ENCODE results near the gene CDKN1B. TPM values are rescaled to one million over a fixed set of nuclear protein-coding genes. Genes with fewer than 3 reads are reported as not detected.

The CDKN1B gene
- total and polyA plus RNA-seq, 2 experiments from 2014 or later = 9.3 to 27.9 TPM

DNA sequence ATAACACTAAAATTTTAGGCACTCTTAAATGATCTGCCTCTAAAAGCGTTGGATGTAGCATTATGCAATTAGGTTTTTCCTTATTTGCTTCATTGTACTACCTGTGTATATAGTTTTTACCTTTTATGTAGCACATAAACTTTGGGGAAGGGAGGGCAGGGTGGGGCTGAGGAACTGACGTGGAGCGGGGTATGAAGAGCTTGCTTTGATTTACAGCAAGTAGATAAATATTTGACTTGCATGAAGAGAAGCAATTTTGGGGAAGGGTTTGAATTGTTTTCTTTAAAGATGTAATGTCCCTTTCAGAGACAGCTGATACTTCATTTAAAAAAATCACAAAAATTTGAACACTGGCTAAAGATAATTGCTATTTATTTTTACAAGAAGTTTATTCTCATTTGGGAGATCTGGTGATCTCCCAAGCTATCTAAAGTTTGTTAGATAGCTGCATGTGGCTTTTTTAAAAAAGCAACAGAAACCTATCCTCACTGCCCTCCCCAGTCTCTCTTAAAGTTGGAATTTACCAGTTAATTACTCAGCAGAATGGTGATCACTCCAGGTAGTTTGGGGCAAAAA is 4.1 kb downstream of the CDKN1B start:
- H3K27me3 ChIP-seq (ENCODE audit: insufficient read depth) = peaks cover 50% of the 10 kb centered on the region
- TF ChIP-seq ZNF331 (CRISPR knock-in tag; IDR thresholded peaks at IDR 0.05; ENCODE audit: low read depth) (no peak), POLR2AphosphoS5 (IDR thresholded peaks at IDR 0.05; ENCODE audit: low read depth) (no peak), EZH2 (IDR thresholded peaks at IDR 0.05; ENCODE audit: low read depth, unreplicated experiment) (no peak), ZNF114 (CRISPR knock-in tag; IDR thresholded peaks at IDR 0.05) (no peak), NANOG (IDR thresholded peaks at IDR 0.05; ENCODE audit: borderline replicate concordance) (no peak), EZH2phosphoT487 (IDR thresholded peaks at IDR 0.05; ENCODE audit: unreplicated experiment) (no peak), JUNB (IDR thresholded peaks at IDR 0.05; ENCODE audit: unreplicated experiment) (no peak), STAT1 (IDR thresholded peaks at IDR 0.05; ENCODE audit: unreplicated experiment) (no peak), CREB1 (CRISPR knock-in tag; IDR thresholded peaks at IDR 0.05; ENCODE audit: low read depth) (no peak)
- TF ChIP-seq, protein P1, sequence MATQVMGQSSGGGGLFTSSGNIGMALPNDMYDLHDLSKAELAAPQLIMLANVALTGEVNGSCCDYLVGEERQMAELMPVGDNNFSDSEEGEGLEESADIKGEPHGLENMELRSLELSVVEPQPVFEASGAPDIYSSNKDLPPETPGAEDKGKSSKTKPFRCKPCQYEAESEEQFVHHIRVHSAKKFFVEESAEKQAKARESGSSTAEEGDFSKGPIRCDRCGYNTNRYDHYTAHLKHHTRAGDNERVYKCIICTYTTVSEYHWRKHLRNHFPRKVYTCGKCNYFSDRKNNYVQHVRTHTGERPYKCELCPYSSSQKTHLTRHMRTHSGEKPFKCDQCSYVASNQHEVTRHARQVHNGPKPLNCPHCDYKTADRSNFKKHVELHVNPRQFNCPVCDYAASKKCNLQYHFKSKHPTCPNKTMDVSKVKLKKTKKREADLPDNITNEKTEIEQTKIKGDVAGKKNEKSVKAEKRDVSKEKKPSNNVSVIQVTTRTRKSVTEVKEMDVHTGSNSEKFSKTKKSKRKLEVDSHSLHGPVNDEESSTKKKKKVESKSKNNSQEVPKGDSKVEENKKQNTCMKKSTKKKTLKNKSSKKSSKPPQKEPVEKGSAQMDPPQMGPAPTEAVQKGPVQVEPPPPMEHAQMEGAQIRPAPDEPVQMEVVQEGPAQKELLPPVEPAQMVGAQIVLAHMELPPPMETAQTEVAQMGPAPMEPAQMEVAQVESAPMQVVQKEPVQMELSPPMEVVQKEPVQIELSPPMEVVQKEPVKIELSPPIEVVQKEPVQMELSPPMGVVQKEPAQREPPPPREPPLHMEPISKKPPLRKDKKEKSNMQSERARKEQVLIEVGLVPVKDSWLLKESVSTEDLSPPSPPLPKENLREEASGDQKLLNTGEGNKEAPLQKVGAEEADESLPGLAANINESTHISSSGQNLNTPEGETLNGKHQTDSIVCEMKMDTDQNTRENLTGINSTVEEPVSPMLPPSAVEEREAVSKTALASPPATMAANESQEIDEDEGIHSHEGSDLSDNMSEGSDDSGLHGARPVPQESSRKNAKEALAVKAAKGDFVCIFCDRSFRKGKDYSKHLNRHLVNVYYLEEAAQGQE (IDR thresholded peaks at IDR 0.05; ENCODE audit: unreplicated experiment) = no peak
- TF ChIP-seq, protein P2, sequence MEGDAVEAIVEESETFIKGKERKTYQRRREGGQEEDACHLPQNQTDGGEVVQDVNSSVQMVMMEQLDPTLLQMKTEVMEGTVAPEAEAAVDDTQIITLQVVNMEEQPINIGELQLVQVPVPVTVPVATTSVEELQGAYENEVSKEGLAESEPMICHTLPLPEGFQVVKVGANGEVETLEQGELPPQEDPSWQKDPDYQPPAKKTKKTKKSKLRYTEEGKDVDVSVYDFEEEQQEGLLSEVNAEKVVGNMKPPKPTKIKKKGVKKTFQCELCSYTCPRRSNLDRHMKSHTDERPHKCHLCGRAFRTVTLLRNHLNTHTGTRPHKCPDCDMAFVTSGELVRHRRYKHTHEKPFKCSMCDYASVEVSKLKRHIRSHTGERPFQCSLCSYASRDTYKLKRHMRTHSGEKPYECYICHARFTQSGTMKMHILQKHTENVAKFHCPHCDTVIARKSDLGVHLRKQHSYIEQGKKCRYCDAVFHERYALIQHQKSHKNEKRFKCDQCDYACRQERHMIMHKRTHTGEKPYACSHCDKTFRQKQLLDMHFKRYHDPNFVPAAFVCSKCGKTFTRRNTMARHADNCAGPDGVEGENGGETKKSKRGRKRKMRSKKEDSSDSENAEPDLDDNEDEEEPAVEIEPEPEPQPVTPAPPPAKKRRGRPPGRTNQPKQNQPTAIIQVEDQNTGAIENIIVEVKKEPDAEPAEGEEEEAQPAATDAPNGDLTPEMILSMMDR (conservative IDR thresholded peaks at IDR 0.05; ENCODE audit: low read depth in 2 of 2) = no peak
- TF ChIP-seq, protein P3, sequence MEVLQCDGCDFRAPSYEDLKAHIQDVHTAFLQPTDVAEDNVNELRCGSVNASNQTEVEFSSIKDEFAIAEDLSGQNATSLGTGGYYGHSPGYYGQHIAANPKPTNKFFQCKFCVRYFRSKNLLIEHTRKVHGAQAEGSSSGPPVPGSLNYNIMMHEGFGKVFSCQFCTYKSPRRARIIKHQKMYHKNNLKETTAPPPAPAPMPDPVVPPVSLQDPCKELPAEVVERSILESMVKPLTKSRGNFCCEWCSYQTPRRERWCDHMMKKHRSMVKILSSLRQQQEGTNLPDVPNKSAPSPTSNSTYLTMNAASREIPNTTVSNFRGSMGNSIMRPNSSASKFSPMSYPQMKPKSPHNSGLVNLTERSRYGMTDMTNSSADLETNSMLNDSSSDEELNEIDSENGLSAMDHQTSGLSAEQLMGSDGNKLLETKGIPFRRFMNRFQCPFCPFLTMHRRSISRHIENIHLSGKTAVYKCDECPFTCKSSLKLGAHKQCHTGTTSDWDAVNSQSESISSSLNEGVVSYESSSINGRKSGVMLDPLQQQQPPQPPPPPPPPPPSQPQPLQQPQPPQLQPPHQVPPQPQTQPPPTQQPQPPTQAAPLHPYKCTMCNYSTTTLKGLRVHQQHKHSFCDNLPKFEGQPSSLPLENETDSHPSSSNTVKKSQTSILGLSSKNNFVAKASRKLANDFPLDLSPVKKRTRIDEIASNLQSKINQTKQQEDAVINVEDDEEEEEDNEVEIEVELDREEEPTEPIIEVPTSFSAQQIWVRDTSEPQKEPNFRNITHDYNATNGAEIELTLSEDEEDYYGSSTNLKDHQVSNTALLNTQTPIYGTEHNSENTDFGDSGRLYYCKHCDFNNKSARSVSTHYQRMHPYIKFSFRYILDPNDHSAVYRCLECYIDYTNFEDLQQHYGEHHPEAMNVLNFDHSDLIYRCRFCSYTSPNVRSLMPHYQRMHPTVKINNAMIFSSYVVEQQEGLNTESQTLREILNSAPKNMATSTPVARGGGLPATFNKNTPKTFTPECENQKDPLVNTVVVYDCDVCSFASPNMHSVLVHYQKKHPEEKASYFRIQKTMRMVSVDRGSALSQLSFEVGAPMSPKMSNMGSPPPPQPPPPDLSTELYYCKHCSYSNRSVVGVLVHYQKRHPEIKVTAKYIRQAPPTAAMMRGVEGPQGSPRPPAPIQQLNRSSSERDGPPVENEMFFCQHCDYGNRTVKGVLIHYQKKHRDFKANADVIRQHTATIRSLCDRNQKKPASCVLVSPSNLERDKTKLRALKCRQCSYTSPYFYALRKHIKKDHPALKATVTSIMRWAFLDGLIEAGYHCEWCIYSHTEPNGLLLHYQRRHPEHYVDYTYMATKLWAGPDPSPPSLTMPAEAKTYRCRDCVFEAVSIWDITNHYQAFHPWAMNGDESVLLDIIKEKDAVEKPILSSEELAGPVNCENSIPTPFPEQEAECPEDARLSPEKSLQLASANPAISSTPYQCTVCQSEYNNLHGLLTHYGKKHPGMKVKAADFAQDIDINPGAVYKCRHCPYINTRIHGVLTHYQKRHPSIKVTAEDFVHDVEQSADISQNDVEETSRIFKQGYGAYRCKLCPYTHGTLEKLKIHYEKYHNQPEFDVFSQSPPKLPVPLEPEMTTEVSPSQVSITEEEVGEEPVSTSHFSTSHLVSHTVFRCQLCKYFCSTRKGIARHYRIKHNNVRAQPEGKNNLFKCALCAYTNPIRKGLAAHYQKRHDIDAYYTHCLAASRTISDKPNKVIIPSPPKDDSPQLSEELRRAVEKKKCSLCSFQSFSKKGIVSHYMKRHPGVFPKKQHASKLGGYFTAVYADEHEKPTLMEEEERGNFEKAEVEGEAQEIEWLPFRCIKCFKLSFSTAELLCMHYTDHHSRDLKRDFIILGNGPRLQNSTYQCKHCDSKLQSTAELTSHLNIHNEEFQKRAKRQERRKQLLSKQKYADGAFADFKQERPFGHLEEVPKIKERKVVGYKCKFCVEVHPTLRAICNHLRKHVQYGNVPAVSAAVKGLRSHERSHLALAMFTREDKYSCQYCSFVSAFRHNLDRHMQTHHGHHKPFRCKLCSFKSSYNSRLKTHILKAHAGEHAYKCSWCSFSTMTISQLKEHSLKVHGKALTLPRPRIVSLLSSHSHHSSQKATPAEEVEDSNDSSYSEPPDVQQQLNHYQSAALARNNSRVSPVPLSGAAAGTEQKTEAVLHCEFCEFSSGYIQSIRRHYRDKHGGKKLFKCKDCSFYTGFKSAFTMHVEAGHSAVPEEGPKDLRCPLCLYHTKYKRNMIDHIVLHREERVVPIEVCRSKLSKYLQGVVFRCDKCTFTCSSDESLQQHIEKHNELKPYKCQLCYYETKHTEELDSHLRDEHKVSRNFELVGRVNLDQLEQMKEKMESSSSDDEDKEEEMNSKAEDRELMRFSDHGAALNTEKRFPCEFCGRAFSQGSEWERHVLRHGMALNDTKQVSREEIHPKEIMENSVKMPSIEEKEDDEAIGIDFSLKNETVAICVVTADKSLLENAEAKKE (CRISPR knock-in tag; IDR thresholded peaks at IDR 0.05) = no peak
- TF ChIP-seq, protein P4, sequence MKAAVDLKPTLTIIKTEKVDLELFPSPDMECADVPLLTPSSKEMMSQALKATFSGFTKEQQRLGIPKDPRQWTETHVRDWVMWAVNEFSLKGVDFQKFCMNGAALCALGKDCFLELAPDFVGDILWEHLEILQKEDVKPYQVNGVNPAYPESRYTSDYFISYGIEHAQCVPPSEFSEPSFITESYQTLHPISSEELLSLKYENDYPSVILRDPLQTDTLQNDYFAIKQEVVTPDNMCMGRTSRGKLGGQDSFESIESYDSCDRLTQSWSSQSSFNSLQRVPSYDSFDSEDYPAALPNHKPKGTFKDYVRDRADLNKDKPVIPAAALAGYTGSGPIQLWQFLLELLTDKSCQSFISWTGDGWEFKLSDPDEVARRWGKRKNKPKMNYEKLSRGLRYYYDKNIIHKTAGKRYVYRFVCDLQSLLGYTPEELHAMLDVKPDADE (IDR thresholded peaks at IDR 0.05) = no peak
- H3K27ac Mint-ChIP-seq = no peak overlapping the region
- no peaks in the 10 kb centered on the region for H3K9me3 Mint-ChIP-seq
- no peak for DNase-seq (ENCODE audit: low spot score)
- H3K4me3 Mint-ChIP-seq = no peak overlapping the region
- ATAC-seq = no peak
- peaks cover 35% of the 10 kb centered on the region for H3K4me1 ChIP-seq (ENCODE audit: insufficient read depth)
- H3K9me2 ChIP-seq (ENCODE audit: insufficient read depth) = no peaks in the 10 kb centered on the region
- H3K79me2 ChIP-seq (replicated peaks; ENCODE audit: insufficient read depth) = peaks cover 34% of the 10 kb centered on the region
- no peak overlapping the region for H3K27ac ChIP-seq (ENCODE audit: low read depth)
- no peak overlapping the region for H3K4me3 ChIP-seq
- H3K4me1 Mint-ChIP-seq = peaks cover 39% of the 10 kb centered on the region
- H3K36me3 Mint-ChIP-seq (ENCODE audit: low read depth) = peaks cover 46% of the 10 kb centered on the region
- H3K36me3 ChIP-seq (ENCODE audit: insufficient read depth) = peaks cover 14% of the 10 kb centered on the region; the same call in 1 of the 2 replicates
- H3K4me2 ChIP-seq = no peak overlapping the region
- peaks cover 26% of the 10 kb centered on the region for H4K20me1 ChIP-seq (replicated peaks; ENCODE audit: insufficient read depth)
- peaks cover 9% of the 10 kb centered on the region for H3F3A ChIP-seq (replicated peaks; ENCODE audit: low read depth)
- H2AFZ ChIP-seq = no peak overlapping the region
- H3K27me3 Mint-ChIP-seq (ENCODE audit: insufficient read depth, low read depth, poor library complexity) = peaks cover 19% of the 10 kb centered on the region

Data from GM23338 (cell line).